ENCODE results near the gene GRB7.

- no peak for TF ChIP-seq CTCF (IDR thresholded peaks at IDR 0.05 in 4 of 5, conservative IDR thresholded peaks at IDR 0.05 in 1 of 5)
- no peak for TF ChIP-seq POLR2A (IDR thresholded peaks at IDR 0.05)
These were observed 42.7 kb upstream of the GRB7 start for GRCh38 chr17:39695089-39695474.
